ENCODE results near the gene SLC22A15. TPM values are rescaled to one million over a fixed set of nuclear protein-coding genes. Genes with fewer than 3 reads are reported as not detected.

Gene SLC22A15
- total RNA-seq: 18.3 and 21.0 TPM in 2 replicates

DNA sequence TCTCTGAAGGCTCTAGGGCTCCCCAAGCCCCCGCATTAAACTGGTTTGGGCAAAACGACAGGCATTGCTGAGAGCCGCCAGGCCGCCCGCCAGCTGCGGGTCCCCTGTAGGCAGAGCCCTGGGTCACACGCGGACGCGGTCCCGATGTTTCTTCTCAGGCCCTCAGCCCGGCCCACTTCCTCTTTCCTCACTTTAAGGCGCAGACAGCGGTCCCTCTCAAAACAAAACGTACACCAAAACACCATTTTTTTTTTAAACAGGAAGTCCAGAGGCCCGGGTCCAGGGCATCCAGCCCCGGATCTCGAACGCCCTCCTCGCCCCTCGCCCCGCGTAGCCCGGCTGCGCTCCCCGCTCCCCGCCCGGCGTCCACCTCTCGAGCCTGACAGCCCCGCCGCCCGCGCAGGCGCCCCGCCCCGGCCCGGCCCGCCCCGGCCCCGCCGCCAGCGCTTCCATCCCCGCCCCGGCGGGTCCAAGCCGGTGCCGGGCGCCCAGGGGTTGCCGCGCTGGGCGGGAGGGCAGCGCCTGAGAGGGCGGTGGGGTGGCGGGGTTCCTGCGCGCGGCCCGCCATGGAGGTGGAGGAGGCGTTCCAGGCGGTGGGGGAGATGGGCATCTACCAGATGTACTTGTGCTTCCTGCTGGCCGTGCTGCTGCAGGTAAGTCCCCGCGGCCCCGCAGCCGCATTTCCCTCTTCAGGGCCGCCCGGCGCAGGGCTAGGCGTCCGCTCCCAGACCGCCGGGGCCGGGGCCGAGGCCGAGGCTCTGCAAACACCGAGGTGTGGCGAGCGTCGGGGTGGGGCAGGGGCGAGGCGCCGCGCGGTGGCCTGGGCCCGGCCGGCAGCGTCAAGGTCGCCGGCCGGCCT lies at the start of gene SLC22A15:
Gene SLC22A15, plus strand, starts transcription at position 452 of the 859 bp plus-strand sequence. Its CDS starts 115 bp downstream, at position 567.

DNA sequence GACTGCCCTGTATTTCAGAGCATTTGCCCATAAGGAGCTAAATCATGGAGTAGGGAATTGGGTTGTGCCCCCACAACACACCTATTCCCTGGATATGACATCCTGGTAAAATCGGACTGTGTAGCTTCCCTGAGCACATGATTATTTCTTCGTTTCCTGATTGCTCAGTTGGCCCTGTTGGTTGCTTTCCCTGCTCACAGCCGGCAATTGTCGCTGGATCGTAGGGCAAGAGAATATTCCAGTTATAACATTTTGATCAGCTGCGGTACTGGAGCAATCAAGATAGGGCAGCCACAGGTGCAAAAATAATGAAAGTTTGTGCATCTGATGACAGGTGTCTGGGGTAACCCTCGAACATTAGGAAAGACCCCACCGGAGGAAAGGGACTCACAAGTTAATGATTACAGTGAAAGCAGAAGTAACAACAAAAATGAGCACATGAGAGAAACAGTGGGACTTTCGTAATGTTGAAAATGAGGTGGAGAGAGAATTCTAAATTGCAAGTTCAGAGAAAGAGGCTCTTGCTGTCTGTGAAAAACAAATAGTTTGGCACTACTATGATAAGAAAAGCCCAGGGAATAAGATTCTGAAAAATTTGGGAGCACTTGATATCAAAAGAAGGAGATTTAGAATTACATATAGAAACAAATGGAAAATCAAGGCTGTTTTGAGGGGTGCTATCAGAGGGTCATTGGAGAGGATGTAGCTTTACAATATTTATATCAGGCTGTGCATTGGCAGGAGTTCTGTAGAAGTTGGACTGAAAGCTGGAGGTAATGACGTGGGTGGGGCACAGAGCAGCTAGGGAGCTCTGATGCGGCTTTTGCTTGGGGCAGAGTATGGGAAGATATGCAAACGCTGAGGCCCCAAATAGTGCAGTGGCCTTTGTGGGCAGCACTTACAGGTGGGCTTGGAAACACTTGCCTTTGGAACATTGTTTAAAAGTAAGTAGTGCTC lies 134.5 kb downstream of the SLC22A15 start, which contains the start of gene MAB21L3:
Gene MAB21L3, plus strand, starts transcription at position 833 of the 957 bp plus-strand sequence. CDS start 1,217 bp downstream, outside the sequence.

Other genes with a start within 250 kb of the SLC22A15 start
- gene CASQ2, start 207.8 kb upstream of the SLC22A15 start, total RNA-seq: under 0.01 TPM in 1 of 2 replicates, not detected in the other
- gene NHLH2, start 135.4 kb upstream of the SLC22A15 start, total RNA-seq: 0.43 and 0.48 TPM in 2 replicates
- 1.4 and 2.1 TPM in 2 replicates for gene MAB21L3, start 134.9 kb downstream of the SLC22A15 start, total RNA-seq

Measured in tracheal epithelial cell (primary cell).